Measurements from ENCODE around the gene CHN1.

Gene CHN1

DNA sequence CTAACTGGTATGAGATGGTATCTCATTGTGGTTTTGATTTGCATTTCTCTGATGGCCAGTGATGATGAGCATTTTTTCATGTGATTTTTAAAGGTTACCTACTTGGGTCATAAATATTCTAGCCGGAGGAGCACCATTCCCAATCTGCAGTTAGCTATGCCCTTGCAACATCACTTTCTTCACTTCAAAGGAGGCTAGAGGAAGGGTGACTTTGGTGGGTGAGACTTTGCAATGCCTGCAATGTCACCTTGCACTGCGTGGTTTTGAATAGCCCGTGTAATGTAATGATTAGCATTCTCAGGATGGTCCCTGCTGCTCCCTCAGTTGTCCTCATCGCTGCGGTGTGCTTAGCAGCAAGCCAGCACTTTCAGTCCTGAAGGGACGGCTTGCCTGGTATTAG is 184.8 kb downstream of the CHN1 start:
- no peak for DNase-seq

- peak; percentile 49 for DNase-seq
These were observed 189.7 kb downstream of the CHN1 start for GRCh38 chr2:174815526-174815925.

- DNase-seq: no peak
These were observed 193.1 kb downstream of the CHN1 start for GRCh38 chr2:174812037-174812436.

GRCh38 chr2:174807931-174808330 is 197.2 kb downstream of the CHN1 start:
- DNase-seq: no peak

DNA sequence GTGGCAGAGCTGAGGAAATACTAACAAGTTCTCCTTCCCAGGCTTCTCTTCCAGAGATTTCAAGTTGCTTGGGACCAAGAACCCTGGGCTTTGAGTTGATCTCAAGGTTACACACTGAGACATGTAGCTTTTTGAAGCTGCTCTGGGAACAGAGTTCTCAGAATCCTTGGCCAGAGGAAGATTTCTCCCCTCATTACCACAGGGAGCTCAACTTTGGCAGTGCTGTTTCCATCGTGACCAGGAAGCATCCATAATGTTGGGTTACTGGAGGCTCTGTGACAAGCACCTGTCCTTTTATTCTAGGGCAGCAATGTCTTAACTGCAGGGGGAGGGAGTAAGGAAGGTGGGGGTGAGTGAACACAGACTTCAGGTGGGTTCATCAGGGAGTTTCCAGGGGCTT is 199.4 kb downstream of the CHN1 start:
- DNase-seq: no peak

GRCh38 chr2:174802459-174802858 is 202.7 kb downstream of the CHN1 start:
- peak; percentile 83 for DNase-seq

DNA sequence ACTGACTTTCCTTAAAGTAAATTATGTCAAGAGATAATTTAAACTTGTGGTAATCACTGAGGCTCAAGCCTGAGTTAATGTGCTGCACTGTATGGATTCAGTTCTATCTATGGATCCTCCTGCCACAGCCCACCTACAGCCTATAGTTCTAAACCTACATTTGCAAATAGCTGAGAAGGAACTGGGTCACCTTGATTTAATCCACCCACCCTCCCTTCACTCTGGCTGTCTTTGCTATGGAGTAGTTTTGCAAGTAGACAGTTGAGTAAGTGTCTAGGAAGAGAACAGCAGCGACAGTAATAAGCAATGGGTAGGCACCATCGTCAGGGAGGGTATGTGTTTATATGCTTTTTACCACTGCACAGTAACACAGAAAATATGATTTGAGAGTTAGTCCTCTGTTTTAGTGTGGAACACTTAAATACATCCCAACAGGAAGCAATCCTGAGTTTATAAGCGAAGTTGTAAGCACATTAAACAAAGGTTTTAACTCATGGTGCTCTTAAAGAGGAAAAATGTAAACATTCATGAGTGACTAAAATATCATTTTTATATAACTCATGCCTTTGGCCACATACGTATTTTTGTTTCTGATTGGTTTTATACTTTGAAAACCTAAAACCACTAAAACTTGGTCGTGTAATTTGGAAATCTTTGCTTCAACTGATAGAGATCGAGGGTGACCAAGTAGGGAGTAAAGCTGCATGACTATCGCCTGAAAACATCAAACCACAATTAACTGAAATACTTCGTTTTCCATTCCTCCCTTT is 204.6 kb downstream of the CHN1 start:
- no peak for DNase-seq

GRCh38 chr2:174798801-174799200 is 206.4 kb downstream of the CHN1 start:
- DNase-seq: no peak

DNA sequence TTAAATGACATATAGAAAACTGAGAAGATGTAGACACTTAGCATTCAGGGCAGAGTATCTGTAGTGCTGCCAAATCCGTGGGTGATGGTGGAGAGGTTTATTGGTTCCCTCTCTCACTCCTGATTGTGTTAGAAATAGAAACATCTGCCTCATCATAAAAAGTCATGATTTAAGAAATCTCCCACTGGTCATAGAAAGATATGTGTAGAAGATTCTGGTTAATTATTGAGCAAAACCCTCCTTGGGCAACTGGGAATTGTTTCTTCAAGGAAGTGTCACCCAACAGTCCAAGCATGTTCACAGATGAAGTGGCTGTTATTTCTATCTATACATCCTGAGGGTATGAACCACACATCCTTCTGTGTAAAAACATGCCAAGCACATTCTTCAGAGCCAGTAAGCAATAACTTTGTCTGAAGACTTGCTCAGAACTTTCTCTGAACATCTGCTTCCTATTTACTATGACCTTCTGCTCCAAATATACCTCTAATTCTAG is 207.4 kb downstream of the CHN1 start:
- DNase-seq: peak; percentile 95

- DNase-seq: no peak
These were observed 208.8 kb downstream of the CHN1 start for GRCh38 chr2:174796319-174796771.

DNA sequence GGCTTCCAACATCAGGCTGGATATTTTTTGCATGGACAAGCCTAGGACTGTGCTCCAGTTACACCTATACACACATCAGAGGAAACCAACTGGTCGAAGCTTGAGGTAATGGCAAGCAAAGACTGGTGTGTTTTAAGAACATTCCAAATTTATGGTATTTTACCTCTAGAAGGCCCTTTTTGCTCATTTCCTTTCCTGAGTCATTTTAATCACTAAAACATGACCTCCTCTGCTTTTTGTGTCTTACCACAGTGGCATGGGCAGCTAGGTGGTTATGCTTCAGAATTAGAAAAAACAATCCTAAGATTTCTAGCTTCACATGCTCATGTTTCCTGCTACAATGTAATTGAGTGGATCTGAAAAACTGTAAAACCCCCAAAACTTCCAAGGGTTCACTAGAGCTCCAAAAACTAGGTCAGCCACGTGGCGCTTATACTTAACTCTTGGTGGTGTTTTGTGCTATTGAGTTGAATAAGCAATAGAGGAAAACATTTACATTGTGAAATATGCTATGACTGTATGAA is 210.3 kb downstream of the CHN1 start:
- peak; percentile 54 for DNase-seq

GRCh38 chr2:174792309-174793025 is 212.7 kb downstream of the CHN1 start:
- no peak for DNase-seq

DNA sequence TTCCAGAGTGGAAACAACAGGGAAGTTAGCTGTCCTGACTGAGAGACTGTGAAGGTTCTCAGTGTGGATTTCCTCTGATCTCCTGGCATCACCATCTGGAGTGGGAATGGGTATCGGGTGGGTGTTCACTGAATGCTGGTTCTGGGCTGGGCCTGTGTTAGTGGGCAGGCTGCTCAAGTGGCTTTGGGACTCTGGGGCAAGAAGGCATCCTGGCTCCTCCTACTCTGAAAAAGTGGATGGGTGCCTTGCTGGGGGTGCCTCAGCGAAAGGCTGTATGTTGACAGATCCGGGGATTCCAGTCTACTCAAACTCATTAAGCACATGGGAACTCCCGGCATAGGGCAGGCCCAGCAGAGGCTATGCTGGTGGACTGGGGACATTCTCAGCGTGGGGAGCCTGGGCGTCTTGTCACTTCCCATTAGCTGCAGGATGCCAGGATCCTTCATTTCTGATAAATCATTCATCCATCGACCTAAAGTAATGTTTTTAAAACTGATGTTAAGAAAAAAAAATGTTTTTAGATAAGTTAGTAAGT is 213.4 kb downstream of the CHN1 start:
- DNase-seq: no peak

- no peak for DNase-seq
These were observed 214.2 kb downstream of the CHN1 start for GRCh38 chr2:174791020-174791419.

DNA sequence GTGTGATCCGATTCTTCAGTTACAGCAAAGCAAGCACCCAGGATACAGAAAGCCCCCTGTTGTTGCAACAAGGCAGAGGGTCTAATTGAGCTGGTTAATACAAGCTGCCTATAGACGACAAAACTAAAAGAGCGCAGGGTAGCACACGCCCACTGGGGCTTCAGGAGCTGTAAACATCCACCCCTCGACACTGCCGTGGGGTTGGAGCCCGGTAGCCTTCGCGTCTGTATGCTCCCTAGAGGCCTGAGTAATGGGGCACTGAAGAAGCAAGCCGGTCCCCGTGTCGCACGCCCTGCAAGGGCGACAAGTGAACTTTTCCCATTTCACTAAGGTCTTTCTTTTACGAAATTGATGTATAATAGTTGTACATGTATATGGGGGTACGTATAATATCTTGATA is 216.2 kb downstream of the CHN1 start:
- DNase-seq: no peak

GRCh38 chr2:174788291-174788929 is 216.8 kb downstream of the CHN1 start:
- DNase-seq: peak; percentile 94

GRCh38 chr2:174787487-174788205 is 217.5 kb downstream of the CHN1 start:
- DNase-seq: peak; percentile 100

GRCh38 chr2:174786066-174786725 is 219.0 kb downstream of the CHN1 start:
- DNase-seq: peak; percentile 63

GRCh38 chr2:174785481-174785880 is 219.7 kb downstream of the CHN1 start:
- DNase-seq: no peak

GRCh38 chr2:174784909-174785308 is 220.3 kb downstream of the CHN1 start:
- DNase-seq: no peak

DNA sequence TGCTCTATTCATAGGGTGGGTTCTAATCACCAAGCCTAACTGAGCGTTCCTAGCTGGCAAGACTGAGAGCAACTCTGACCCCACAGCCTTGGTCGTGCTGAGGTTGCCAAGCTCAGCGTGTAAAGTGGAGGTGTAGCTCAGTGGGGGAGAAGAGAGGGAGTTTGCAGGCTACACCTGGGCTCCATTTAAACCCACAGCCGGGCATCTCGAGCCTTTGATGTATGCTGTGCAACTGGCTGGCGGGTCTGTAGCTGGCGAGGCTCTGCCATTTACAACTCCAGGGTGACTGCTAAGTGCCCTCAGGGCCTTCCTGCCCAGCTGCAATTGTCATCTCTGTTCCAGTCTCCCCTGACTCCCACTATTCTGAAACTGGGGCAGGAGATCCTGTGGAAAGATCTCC is 220.9 kb downstream of the CHN1 start:
- no peak for DNase-seq

- no peak for DNase-seq
These were observed 223.2 kb downstream of the CHN1 start for GRCh38 chr2:174781996-174782395.

All from fibroblast of skin of scalp (primary cell).